Hepatocyte (in vitro differentiated cells): ENCODE data around the gene RBP5. TPM values are rescaled to one million over a fixed set of nuclear protein-coding genes. Genes with fewer than 3 reads are reported as not detected.
A peak's percentile ranks its signal among the peaks of the same experiment; 100 is the strongest.

ENCODE experiments used
- DNase-seq: peaks from one replicate; pipeline ENCODE4 v3.0.0-alpha.2; 2016; ENCODE audit warnings: low spot score
- H2AFZ ChIP-seq: fragments of 200-600 bp; sonication (generic); 2 replicates; pipeline ENCODE4 v1.6.0; 2016; ENCODE audit warnings: antibody characterized with exemption, mild to moderate bottlenecking
- H3K27ac ChIP-seq: fragments of 200-600 bp; sonication (generic); 2 replicates; pipeline ENCODE4 v1.5.1; 2016; ENCODE audit warnings: mild to moderate bottlenecking
- H3K27me3 ChIP-seq: fragments of 200-600 bp; sonication (generic); 2 replicates; pipeline ENCODE4 v1.6.1; 2016
- H3K36me3 ChIP-seq: fragments of 200-600 bp; sonication (generic); replicated peaks from 2 replicates; pipeline ENCODE4 v1.5.1; 2016; ENCODE audit warnings: low read depth; ENCODE audit not compliant: insufficient read depth
- H3K4me1 ChIP-seq: fragments of 200-600 bp; sonication (generic); 2 replicates; pipeline ENCODE4 v1.5.1; 2016; ENCODE audit warnings: mild to moderate bottlenecking, moderate library complexity; ENCODE audit not compliant: insufficient read depth
- H3K4me2 ChIP-seq: fragments of 200-600 bp; sonication (generic); 2 replicates; pipeline ENCODE4 v1.6.0; 2016
- H3K4me3 ChIP-seq: fragments of 200-600 bp; sonication (generic); 2 replicates; pipeline ENCODE4 v1.5.1; 2016; ENCODE audit warnings: mild to moderate bottlenecking
- H3K79me2 ChIP-seq: fragments of 200-600 bp; sonication (generic); 2 replicates; pipeline ENCODE4 v1.6.0; 2017; ENCODE audit warnings: mild to moderate bottlenecking
- H3K9me2 ChIP-seq: fragments of 200-600 bp; sonication (generic); replicated peaks from 2 replicates; pipeline ENCODE4 v1.6.0; 2017; ENCODE audit warnings: mild to moderate bottlenecking; ENCODE audit not compliant: insufficient read depth
- H3K9me3 ChIP-seq: fragments of 200-600 bp; sonication (generic); 2 replicates; pipeline ENCODE4 v1.5.1; 2016; ENCODE audit warnings: low read depth, mild to moderate bottlenecking
- H4K20me1 ChIP-seq: fragments of 200-600 bp; sonication (generic); 2 replicates; pipeline ENCODE4 v1.6.0; 2016; ENCODE audit warnings: mild to moderate bottlenecking; ENCODE audit not compliant: insufficient read depth, poor library complexity, severe bottlenecking
- EZH2 ChIP-seq: fragments of 200-600 bp; sonication (generic); IDR thresholded peaks from 2 replicates; pipeline ENCODE4 v1.6.1; 2016; ENCODE audit warnings: antibody characterized with exemption, mild to moderate bottlenecking, borderline replicate concordance
- EZH2phosphoT487 ChIP-seq: fragments of 200-600 bp; sonication (generic); IDR thresholded peaks from one replicate; pipeline ENCODE4 v1.6.1; 2018; ENCODE audit warnings: antibody characterized with exemption, mild to moderate bottlenecking, low read depth, moderate library complexity; ENCODE audit not compliant: unreplicated experiment, severe bottlenecking
- WGBS: methylation state at CpG from one replicate; pipeline ENCODE4 v1.1.6; 2016; ENCODE audit warnings: low lambda C conversion rate; ENCODE audit errors: missing lambda C conversion rate; 5-methylcytosine and 5-hydroxymethylcytosine counted together
- polyA plus RNA-seq: library from polyadenylated mRNA; unstranded; fragments of >200 nt; fragmentation: Nextera tagmentation; extraction: Ambion mirVana; gene quantifications from 2 replicates; pipeline ENCODE4 v1.2.1, GENCODE V29; 2016
- total RNA-seq: library from RNA; depleted of rRNA; stranded (reverse); fragments of >200 nt; gene quantifications from 2 replicates; pipeline ENCODE4 v1.2.3, GENCODE V29; 2014
- TF ChIP-seq, protein P1 (sequence below): fragments of 200-600 bp; sonication (generic); IDR thresholded peaks from 2 replicates; pipeline ENCODE4 v1.5.1; 2016; ENCODE audit warnings: antibody characterized with exemption, mild to moderate bottlenecking; ENCODE audit not compliant: poor library complexity

Gene RBP5
- total and polyA plus RNA-seq, 2 experiments from 2014 or later = 11.1 to 30.0 TPM

DNA sequence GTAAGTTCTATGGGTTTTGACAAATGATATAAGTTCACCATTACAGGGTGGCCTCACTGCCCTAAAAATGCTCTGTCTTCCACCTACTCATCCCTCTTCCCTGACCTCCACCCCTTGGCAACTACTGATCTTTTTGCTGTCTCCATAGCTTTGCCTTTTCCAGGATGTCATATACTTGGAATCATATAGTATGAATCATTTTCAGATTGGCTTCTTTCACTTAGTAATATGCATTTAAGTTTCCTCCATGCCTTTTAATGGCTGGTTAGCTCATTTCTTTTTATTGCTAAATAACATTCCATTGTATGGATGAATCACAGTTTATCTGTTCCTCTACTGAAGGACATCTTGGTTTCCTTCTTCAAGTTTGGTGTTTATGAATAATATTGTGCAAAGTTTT, 46.8 kb upstream of the RBP5 start:
- Histone ChIP-seq H3K4me3 (no peak overlapping the region), H3K36me3 (no peaks in the 10 kb centered on the region), H2AFZ (no peak overlapping the region), H3K4me1 (no peaks in the 10 kb centered on the region), H3K9me2 (no peaks in the 10 kb centered on the region), H3K4me2 (no peak overlapping the region), H3K9me3 (no peaks in the 10 kb centered on the region), H3K27me3 (no peaks in the 10 kb centered on the region), H3K79me2 (no peaks in the 10 kb centered on the region), H4K20me1 (no peaks in the 10 kb centered on the region), H3K27ac (no peak overlapping the region)
- no peak for DNase-seq
- TF ChIP-seq EZH2phosphoT487 (no peak), EZH2 (no peak)
- TF ChIP-seq, protein P1, sequence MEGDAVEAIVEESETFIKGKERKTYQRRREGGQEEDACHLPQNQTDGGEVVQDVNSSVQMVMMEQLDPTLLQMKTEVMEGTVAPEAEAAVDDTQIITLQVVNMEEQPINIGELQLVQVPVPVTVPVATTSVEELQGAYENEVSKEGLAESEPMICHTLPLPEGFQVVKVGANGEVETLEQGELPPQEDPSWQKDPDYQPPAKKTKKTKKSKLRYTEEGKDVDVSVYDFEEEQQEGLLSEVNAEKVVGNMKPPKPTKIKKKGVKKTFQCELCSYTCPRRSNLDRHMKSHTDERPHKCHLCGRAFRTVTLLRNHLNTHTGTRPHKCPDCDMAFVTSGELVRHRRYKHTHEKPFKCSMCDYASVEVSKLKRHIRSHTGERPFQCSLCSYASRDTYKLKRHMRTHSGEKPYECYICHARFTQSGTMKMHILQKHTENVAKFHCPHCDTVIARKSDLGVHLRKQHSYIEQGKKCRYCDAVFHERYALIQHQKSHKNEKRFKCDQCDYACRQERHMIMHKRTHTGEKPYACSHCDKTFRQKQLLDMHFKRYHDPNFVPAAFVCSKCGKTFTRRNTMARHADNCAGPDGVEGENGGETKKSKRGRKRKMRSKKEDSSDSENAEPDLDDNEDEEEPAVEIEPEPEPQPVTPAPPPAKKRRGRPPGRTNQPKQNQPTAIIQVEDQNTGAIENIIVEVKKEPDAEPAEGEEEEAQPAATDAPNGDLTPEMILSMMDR = no peak

DNA sequence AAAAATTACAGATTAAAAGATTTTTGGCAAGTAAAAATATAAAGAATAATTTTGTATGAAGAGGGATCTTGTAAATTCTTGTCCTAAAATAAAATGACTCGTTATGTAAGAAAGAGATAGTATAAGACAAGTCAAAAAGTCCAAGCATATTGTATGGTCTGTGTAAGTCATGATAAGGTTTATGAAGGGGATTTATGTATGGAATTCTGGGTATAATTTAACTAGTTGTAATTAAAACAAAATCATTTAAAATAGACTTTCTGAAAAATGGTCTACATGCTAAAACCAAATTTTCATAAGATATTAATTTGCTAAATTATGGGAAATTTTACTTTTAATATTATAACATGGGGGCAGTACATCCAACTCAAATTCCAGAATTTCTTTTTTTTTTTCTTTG, 43.2 kb upstream of the RBP5 start:
- DNase-seq = no peak
- Histone ChIP-seq H3K27me3 (no peaks in the 10 kb centered on the region), H3K4me3 (no peak overlapping the region), H3K27ac (no peak overlapping the region), H2AFZ (no peak overlapping the region), H3K4me2 (no peak overlapping the region), H3K9me2 (no peaks in the 10 kb centered on the region), H3K79me2 (no peaks in the 10 kb centered on the region), H3K4me1 (no peaks in the 10 kb centered on the region), H3K9me3 (no peaks in the 10 kb centered on the region), H4K20me1 (no peaks in the 10 kb centered on the region), H3K36me3 (no peaks in the 10 kb centered on the region)
- TF ChIP-seq, protein P1 = no peak
- TF ChIP-seq EZH2 (no peak), EZH2phosphoT487 (no peak)
- WGBS = 63% methylated on average over 1 of the region's 1 CpG

DNA sequence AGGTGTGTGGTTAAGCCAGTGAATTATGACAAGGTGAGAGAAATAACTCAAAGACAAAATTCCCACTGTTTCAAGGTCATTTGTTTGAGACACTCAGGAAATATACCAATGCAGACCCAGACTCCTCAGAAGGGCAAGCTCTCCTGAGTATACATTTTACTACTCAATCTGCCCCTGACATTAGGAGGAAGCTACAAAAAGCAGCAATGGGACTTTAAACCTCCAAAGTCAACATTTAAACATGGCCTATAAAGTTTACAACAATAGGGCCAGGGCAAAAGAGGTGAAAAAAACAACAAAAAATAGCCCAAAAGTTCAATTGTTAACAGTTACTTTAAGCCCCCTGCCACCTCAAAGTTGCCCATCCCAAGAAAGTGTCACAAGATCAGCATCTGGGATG, 41.3 kb upstream of the RBP5 start:
- no peaks in the 10 kb centered on the region for H3K9me3 ChIP-seq
- DNase-seq = no peak
- no peaks in the 10 kb centered on the region for H3K79me2 ChIP-seq
- H2AFZ ChIP-seq = no peak overlapping the region
- no peak overlapping the region for H3K4me2 ChIP-seq
- no peaks in the 10 kb centered on the region for H3K4me1 ChIP-seq
- H3K27me3 ChIP-seq = no peaks in the 10 kb centered on the region
- no peak overlapping the region for H3K4me3 ChIP-seq
- H3K9me2 ChIP-seq = no peaks in the 10 kb centered on the region
- no peaks in the 10 kb centered on the region for H4K20me1 ChIP-seq
- no peak for TF ChIP-seq EZH2
- TF ChIP-seq, protein P1 = no peak
- no peak for TF ChIP-seq EZH2phosphoT487
- H3K27ac ChIP-seq = no peak overlapping the region
- no peaks in the 10 kb centered on the region for H3K36me3 ChIP-seq

DNA sequence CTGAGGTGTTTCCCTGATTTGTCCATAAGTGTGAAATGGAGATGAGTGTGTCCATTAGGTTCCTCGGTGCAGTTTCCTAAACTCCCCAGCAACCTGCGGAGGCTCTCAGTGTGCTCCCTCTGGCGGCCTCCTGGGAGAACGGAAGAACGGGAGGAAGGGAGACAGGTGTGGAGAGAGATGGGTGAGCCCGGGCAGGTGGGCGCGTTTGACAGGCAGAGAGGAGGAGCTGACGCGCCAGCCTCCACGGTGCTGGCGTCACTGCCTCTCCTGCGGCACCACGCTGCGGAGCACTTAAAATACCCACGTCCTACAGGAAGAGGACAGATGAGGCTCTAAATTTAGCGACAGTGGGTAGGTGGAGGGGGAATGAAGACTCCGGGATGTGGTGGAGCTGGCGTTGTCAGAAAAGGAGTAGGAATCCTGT, 34.0 kb upstream of the RBP5 start:
- Histone ChIP-seq H3K36me3 (no peaks in the 10 kb centered on the region), H2AFZ (no peak overlapping the region), H3K4me1 (no peaks in the 10 kb centered on the region), H3K9me2 (no peaks in the 10 kb centered on the region), H3K27me3 (no peaks in the 10 kb centered on the region), H3K79me2 (no peaks in the 10 kb centered on the region), H4K20me1 (no peaks in the 10 kb centered on the region), H3K4me2 (peak overlapping the region; percentile 57), H3K9me3 (no peaks in the 10 kb centered on the region), H3K27ac (no peak overlapping the region), H3K4me3 (no peak overlapping the region)
- WGBS = 18% methylated on average over 19 of the region's 19 CpGs
- TF ChIP-seq EZH2 = no peak
- TF ChIP-seq, protein P1 = peak; percentile 55
- TF ChIP-seq EZH2phosphoT487 = no peak
- DNase-seq = peak; percentile 76
